Cerebellar cortex (tissue), 1 donor: ENCODE measurements around the gene IL36A.

Experiments used
- DNase-seq: peaks from one replicate; pipeline ENCODE4 v3.0.0-alpha.2; 2015; ENCODE audit warnings: low spot score

The IL36A gene

DNA sequence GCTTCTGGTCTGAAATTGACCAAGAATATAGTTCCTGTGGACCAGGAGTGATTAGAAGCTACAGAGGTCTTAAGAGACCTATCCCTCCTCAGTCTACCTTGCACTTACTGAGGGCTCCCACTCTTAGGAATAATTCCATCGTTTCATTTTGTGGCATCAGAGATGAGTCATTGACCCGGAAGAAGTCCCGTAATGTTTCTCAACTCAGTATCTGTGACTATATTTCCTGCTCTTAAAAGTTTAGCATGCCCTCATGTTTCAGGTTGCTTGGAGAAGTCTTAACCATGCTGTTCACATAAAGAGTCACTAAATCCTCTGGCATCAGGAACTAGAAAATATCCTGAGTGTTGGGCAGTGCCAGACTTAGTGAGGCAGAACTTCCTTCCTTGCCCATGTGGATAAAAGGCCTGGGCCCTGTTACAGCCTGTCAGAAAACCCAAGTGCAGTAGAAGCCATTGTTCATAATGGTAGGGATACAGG is at the start of gene IL36A:
TSS of gene IL36A (plus strand) at position 430 of the 480 bp plus-strand sequence. CDS start 413 bp downstream, outside the sequence.
- DNase-seq, result no peak

- DNase-seq, result no peak
Measured at GRCh38 chr2:112957511-112957910, 47.7 kb upstream of the IL36A start.

DNA sequence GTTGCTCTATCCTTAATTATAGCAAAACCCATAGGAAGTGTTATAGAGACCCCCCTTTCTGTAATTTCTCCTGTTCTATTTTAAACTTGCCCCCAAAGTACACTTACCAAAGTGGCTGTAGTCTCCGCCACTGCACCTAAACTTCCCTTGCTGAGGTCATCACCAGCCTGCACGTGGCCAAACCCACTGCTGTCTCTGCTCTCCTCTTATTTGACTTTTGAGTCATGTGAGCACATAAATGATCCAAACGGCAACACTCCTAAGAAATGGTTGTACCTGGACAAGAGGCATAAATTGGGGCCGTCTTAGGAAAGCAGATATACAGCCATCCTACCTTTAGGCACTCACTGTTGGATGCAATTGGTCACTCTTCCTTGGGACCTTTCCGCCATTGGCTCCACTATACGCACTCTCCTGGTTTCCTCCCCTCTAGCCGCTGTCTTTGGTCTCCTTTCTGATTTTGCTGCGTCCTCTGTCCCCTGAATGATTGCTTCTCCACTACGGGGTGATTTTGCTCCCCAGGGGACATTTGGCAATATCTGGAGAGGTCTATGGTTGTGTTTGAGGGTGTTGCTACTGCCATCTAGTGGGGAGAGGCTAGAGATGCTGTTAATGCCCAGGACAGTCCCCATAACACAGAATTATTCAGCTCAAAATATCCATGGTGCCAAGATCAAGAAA is 46.7 kb upstream of the IL36A start:
- DNase-seq, result peak; percentile 81

DNA sequence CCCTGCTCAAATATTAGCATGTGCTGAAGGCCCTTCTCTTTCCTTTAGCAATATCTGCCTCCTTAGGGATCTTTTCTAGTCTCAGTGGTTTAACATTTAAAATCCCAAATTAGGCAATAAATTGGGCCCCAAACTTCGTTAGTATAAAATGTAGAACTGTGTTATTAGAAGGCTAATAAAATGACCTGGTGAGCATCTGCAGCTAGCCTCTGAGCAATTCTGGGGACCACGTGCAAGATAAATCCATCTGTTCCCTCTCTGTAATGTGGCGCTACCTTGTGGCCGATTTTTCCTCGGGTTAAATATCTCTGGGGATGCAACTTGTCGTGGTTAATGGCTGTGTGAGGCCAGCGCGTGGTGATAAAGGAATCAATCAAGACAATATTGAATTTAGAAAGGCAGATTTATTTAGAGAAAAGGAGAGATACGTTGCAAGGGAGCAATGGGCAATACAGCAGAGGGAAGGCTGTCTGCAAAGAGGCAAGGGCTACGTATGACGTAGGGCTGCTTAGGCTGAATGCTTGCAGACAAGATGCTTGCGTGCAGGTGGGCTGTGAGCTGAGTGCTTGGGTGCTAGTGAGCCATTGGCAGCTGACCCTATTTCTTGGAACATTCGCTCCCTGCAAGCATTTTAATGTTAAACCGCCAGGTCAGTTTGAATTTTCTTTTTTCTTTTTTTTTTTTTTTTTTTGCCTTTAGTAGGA is 46.0 kb upstream of the IL36A start:
- peak; percentile 36 for DNase-seq

- DNase-seq, result no peak
Measured at GRCh38 chr2:112960230-112960825, 44.9 kb upstream of the IL36A start.

DNA sequence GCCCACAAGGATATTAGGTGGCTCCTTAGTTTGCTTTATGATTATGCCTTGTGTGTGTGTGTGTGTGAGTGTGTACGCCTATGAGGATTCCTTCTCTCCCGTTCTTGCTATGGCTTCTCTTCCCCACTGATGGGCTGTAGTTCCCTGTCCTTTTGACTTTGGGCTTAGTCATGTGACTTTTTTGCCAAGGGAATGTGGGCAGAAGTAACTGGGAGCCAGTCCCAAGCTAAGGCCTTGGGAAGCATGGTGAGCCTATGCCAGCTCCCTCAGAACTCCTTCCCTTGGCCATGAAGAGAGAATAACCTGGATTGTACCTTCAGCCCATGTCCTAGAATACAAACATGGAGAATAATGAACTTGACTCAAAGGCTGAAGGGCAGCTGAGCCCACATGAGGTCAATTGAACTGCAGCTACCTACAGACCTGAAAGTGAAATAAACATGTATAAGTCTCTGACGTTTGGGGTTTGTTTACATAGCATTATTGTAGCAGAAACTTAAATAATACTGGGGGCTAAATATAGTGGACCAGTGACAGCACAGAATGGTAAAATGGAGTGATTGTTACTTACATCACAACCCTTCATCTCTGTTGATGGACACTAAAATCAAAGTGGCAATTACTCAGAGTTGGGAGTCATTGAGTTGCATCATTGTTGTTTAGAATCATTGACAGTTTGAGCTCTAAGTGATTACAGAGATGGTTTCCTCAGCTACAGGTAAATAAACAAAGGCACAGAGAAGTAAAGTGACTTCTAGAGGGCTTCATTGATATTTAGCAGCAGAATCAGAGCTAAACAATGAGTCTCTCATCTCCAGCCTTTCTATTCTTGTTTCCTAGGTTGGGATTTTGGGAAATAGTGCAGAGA is 42.7 kb upstream of the IL36A start:
- no peak for DNase-seq

DNA sequence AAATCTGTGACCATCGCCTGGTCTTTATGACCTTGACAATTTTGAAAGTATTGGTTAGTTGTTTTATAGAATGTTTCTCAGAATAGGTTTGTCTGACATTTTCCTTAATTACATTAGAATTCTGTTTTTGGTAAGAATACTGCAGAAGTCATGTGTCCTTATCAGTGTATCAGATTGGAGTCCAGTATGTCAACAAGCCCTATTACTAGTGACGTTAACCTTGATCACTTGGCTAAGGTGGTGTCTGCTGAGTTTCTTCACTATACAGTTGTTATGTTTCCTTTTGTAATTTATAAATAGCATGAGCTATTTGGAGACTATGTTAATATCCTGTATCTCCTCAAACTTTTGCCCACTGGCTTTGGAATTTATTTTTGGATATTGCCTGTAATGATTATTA is 38.2 kb upstream of the IL36A start:
- DNase-seq, result no peak

DNA sequence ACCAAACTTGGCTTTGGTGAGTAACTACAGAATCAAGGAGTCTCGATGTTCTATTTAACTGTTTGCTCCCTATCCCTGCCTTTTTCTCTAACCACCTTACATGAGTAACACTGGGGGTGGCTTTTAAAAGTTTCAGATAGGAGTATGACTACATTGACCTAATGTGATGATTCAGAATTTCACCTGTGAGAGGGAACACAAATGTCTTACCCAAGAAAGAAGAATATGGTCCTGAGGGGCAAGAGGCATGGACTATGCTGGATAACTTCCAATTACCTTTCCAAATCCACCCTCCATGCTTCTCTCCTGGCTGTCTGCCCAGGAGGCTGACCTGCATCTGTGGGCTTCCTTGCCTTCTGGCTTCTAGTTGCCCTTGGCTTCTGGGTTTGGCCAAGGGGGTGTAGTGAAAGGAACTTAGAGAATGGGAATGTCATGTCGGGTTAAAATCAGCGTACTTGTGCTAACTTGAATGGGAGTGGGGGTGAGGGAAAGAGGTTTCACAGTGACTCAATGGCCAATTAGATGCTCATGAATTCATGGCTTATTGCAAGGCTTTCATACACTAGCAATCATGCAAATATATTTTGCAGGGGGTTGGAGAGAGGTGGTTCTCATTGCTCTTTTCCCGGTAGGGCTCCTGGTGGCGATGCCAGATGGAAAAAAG is 32.7 kb upstream of the IL36A start:
- no peak for DNase-seq

GRCh38 chr2:112973156-112973555 is 32.1 kb upstream of the IL36A start:
- no peak for DNase-seq

DNA sequence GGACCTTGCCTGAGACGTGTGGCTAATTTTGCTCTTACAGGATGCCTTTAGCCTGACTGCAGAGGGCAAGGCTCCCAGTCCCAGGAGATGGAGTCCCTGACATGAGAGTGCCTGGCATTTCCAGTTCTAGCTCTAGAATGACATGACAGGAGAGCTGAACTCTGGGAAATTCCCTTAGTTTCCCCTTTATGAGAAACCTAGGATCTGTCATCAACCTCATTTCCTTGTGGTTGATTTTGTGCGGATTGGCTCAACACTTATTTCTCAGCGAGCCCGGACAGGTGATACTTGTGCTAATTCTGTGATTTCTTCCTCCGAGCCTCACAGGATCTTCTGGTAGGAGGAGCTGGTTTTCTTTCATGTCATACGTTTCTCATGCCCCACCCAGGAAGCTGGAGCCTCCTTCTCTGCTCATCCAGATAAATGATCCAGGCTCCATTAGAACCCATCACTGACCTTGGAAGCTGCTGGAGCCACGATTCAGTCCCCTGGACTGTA is 27.7 kb upstream of the IL36A start, which contains the start of gene IL36G:
TSS of gene IL36G (plus strand) at position 448 of the 498 bp plus-strand sequence. CDS start 633 bp downstream, outside the sequence.
- DNase-seq, result no peak

GRCh38 chr2:112979731-112980130 is 25.5 kb upstream of the IL36A start:
- no peak for DNase-seq

DNA sequence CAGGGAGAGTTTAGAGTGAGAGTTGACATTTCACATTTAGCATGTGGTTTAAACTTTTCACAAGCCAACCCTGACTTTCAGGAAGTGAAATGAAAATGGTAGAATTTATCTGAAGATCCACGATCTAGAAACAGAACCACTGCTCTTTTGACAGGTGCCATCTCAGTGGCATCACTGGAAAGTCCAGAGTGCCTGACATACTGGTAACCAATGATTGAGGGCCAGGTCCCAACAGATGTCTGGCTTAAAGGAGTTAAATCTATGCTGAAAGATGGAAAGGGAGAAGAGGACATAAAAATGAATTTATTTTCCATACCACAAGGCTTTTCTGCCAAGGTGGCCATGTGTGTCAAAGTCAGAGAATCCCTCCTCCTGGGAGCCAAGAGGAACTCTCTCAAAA is 24.7 kb upstream of the IL36A start:
- DNase-seq, result no peak

GRCh38 chr2:112985090-112985489 is 20.2 kb upstream of the IL36A start:
- no peak for DNase-seq

DNA sequence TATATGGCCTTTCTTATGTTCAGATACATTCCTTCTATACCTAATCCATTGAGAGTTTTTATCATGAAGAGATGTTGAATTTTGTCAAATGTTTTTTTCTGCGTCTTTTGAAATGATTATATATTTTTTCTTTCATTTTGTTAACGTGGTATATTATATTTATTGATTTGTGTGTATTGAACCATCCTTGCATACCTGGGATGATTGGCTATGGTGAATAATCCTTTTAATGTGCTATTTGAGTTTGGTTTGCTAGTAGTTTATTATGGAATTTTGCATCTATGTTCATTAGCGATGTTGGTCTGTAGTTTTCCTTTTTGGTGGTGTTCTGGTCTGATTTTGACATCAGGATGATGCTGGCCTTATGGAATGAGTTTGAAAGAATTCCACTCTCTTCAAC is 15.6 kb upstream of the IL36A start:
- DNase-seq, result no peak

DNA sequence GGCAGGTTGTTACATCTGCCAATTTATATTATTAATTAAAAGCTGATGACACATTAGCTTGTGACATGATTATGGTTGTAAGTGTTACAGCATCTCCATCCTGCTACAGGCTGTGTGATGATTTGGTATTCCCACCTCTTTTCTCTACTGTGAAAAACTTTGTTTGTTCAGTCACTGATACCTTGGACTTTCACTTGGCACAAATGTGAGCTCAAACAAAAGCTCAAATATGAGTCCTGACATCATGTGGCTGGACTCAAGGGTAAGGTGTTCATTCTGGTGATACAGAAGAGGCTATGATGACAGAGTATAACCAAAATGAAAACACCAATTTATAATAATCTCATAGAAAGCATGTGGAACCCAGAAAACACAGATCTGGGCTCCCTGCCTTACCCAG is 11.4 kb upstream of the IL36A start:
- no peak for DNase-seq

GRCh38 chr2:112994648-112995047 is 10.6 kb upstream of the IL36A start:
- DNase-seq, result no peak

DNA sequence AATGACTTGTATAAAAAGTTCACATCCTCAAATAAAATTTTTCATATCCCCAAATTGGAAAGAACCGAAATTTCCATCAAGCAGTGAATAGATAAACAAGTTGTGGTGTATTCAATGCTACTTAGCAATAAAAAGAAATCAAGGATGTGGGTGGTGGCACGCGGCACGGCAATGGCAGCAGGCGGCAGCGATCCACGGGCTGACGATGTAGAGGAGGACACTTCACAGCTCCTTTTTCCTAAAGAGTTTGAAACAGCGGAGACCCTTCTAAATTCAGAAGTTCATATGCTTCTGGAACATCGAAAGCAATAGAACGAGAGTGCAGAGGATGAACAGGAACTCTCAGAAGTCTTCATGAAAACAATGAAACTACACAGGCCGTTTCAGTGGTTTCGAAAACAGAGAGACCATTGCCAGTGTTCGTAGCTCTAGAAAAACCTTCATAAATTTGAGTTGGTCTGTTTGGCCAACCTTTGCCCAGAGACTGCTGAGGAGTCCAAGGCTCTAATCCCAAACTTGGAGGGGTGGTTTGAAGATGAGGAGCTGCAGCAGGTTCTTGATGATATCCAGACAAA is 9.8 kb upstream of the IL36A start:
- DNase-seq, result no peak

GRCh38 chr2:112996635-112997034 is 8.6 kb upstream of the IL36A start:
- DNase-seq, result no peak

DNA sequence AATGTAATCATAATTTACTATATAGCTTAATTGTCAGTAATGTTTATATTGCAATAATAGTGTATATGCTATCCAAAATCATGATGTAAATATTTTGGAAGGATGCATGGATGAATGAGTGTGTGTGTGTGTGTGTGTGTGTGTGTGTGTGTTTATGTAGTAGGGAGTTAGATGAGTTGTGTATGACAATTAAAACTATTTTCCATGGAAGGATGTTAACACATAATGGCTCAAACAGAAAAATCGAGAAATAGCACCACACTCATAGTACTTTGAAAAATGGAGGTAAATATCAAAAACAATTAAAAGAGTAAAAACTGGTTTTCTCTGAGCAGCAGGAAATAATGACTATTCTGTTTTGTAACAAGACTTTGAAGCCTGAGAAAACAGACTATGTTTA is 8.1 kb upstream of the IL36A start:
- DNase-seq, result no peak

GRCh38 chr2:113000436-113000835 is 4.8 kb upstream of the IL36A start:
- DNase-seq, result no peak

GRCh38 chr2:113002677-113003076 is 2.6 kb upstream of the IL36A start:
- DNase-seq, result no peak
